Ammon's horn (tissue), 1 donor: ENCODE results near the gene ILK.

ENCODE experiments used
- DNase-seq: peaks from one replicate; pipeline ENCODE4 v3.0.0-alpha.2; 2016; ENCODE audit warnings: low spot score

ILK gene

GRCh38 chr11:6603287-6604080, at the start of gene ILK, which contains the start of gene RRP8:
TSS of gene ILK (plus strand) at chr11:6603774. CDS start at chr11:6604272, 498 bp downstream.
TSS of gene RRP8 (minus strand) at chr11:6603616. CDS start at chr11:6603502, 114 bp downstream.
- peak; percentile 95 for DNase-seq

GRCh38 chr11:6554828-6555706, 48.5 kb upstream of the ILK start:
- DNase-seq, result no peak

GRCh38 chr11:6556139-6556949, 47.2 kb upstream of the ILK start:
- DNase-seq, result no peak

DNA sequence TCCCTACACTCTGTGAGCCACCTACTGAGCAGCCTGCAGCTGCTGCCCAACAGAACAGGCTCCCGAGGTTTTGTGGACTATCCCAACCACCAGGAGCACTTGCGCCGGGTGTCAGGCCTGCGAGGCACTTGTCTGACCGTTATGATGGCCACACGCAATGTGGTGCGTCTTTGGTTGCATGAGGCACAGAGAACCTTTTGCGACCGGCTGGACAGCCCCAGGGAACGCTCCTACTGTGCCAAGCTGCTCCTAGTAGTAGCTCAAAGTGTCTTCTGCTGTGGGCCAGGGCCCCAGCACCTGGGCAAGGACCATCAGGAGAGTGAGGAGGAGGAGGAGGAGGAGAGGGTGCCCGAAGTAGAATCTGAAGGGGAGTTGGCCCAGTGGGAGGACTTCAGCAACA, 46.5 kb upstream of the ILK start:
- DNase-seq, result no peak

DNA sequence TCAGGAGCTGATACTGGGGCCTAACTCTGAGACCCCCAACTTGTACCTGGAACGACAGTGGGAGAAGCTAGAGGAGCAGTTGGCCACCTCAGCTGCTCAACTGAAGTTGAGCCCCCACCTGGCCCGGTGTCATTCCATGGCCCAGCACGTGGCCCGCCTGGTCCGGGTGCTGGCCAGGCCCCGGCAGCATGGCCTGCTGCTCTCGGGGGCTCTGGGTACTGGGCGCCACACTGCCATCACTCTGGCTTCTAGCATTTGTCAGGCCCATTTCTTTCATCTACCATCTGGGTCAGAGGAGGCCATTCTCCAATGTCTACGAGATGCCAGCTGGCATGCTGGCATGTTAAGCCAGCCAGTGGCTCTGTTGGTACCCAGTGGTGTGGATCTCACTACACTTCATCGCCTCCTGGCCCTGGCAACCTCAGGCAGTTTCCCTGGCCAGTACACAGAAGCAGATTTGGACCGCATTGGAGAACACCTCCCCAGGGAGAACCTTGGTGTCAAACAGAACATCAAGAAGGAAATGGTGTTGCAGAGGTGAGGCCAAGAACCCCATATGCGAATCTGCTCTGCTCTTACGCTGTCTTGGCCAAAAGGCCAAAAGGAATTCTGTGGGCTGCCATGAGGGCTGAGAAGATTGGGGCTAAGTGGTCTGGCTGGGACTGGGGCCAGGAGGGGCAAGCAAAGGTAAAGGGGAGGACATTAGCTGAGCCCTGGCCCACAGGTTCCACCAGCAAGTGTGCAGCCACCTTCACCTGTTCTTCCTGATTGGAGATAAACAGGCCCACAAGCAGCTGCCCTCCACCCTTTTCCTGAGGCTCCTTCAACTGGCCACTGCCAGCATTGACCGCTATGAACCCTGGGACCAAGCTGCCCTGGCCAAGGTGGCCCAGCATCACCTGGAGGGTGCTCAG, 45.6 kb upstream of the ILK start:
- no peak for DNase-seq

- DNase-seq, result no peak
Measured at GRCh38 chr11:6559369-6559768, 44.2 kb upstream of the ILK start.

DNA sequence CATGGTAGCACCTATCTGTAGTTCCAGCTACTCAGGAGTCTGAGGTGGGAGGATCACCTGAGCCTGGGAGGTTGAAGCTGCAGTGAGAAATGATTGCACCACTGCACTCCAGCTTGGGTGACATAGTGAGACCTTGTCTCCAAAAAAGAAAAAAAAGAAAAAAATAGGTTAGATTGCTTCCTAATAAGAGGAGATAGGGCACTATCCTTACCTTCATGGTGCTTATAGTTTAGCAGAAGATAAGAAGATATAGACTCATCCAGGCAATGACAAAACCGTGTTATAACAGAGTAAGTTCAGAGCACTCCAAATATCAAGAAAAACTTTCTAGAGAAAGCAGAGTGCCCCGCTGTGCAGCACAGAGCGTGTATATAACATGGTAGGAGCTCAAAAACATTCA, 42.3 kb upstream of the ILK start:
- no peak for DNase-seq

- DNase-seq, result no peak
Measured at GRCh38 chr11:6563121-6563619, 40.4 kb upstream of the ILK start.

DNA sequence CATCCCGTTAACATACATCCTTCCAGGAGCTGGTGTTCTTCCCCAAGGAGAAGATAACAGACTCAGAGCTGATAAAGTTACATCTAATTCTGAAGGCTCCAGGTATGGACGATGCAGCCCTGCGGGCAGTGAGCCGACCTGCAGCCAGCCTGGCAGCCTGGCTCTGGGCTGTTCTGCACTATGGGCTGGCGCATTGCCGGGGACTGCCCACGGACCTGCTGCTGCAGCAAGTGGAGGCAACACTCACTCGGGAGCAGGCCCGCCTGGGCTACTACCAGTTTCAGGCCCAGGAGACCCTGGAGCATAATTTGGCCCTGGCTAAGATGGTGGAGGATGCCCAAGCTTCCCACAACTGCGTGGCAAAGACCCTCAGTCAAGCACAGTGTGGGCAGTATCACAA, 39.9 kb upstream of the ILK start:
- no peak for DNase-seq

GRCh38 chr11:6565325-6565724, 38.2 kb upstream of the ILK start:
- DNase-seq, result no peak

- DNase-seq, result no peak
Measured at GRCh38 chr11:6565988-6566703, 37.4 kb upstream of the ILK start.

DNA sequence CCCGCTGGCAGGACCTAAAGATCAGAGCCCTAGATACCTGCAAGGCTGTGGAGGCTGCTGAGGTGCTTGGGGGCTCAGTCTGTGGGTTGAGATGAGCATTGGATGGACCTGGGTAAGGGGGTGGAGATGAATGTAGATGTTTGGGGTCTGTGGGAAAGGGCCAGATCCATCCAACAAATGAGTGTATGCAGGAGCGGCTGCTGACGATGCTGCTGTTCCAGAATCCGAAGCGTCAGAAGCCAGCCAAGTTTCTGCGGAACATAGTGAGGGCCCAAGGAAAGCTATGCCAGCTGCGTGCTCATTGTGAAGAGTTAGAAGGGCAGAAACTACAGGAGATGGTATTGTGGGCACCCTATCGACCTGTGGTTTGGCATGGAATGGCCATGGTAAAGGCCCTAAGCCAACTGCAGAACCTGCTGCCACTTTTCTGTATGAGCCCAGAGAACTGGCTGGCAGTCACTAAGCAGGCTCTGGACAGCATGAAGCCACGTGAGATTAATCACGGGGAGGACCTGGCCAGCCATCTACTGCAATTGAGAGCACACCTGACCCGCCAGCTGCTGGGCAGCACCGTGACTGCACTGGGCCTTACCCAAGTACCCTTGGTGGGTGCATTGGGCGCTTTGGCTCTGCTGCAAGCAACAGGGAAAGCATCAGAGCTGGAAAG, 36.7 kb upstream of the ILK start:
- no peak for DNase-seq

DNA sequence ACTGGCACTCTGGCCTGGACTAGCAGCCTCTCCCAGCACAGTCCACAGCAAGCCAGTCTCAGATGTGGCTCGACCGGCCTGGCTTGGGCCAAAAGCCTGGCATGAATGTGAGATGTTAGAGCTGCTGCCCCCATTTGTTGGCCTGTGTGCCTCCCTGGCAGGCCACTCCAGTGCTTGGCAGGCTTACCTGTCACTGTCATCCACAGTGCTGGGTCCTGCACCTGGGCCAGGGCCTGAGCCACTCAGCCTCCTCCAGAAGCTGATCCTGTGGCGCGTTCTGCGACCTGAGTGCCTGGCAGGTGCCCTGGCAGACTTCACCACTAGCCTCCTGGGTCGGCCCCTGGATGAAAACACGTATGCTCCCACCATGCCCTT, 36.2 kb upstream of the ILK start:
- no peak for DNase-seq

- peak; percentile 50 for DNase-seq
Measured at GRCh38 chr11:6568191-6568918, 35.2 kb upstream of the ILK start.

GRCh38 chr11:6569706-6570105, 33.9 kb upstream of the ILK start:
- DNase-seq, result no peak

GRCh38 chr11:6570691-6571427, 32.7 kb upstream of the ILK start:
- no peak for DNase-seq

GRCh38 chr11:6571434-6572008, 32.1 kb upstream of the ILK start:
- DNase-seq, result no peak

DNA sequence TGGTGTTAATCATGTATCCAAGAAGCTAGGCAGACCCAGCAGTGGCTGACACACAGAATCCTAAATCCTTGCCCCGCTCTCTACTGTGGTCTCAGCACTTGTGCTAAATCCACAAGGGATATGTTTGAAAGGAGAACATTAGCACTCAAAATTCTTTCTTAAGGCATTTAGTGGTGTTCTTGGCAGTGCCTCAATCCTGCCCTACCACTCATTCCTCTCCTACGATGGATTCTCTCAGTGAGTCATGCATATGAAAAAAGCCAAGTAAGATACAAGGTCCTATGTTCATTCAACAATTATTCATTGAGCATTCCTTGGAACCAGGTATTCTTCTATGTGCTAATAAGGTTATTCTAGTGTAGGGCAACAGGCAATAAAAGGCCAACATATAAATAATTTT, 31.4 kb upstream of the ILK start:
- no peak for DNase-seq
